HG03159 (cell line): ENCODE measurements around the gene CMBL.
"Not testable (repeated sequence)": the region's sequence is repeated elsewhere in the genome, so short reads cannot be mapped to it uniquely, and the experiment has no call there.

Source experiments
- ATAC-seq: cut with Tn5 transposase; IDR thresholded peaks from one replicate; pipeline ENCODE4 v1.9.1; 2021; ENCODE audit warnings: mild to moderate bottlenecking, moderate library complexity; ENCODE audit not compliant: unreplicated experiment

The CMBL gene

DNA sequence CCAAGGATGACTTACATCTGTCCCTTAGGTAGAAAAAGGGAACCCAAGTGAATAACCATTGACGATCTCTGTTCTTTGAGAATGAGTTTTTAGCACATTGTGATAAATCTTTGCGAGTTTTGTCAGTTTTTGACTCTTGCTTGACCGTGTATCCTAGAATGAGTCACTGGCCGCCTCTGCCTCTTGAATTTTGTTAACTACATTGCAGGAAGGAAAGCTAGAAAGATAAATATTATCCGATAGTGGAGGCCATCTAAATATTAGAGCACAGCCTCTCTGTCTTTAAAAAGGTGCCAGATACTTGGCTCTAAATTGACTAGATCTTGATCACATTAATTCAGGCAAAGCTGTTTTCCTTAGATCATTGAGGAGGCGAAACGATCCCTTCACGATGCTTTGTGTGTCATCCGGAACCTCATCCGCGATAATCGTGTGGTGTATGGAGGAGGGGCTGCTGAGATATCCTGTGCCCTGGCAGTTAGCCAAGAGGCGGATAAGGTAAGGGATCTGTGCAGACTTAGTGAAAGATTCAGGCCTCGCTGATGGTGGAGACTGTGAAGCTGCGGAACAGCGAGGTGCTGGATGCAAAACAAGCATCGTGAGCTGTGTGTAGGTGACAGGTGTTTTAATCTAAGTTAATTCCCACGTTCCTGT is 45.5 kb downstream of the CMBL start:
- no peak for ATAC-seq

DNA sequence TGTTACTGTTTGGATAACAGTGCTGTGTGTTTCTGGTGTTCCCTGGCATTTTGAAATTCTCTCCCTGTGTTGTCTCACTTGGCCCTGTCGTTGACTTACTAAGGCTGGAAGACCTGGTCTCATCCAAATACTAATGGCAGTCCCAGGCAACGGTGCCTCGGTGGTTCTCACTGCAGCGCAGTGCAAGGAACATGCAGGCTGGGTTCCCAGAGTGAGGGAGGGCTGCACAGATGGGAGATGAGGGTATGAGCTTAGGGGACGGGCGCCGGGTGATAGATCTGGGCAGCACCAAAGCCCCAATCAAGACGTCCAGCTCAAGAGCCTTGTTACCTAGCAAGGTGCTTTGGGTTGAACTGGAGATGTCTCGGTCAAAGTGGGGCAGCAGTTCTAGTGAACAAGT is 46.6 kb downstream of the CMBL start:
- no peak for ATAC-seq

- no peak for ATAC-seq
Observed at GRCh38 chr5:10259899-10260298, 47.8 kb downstream of the CMBL start.

DNA sequence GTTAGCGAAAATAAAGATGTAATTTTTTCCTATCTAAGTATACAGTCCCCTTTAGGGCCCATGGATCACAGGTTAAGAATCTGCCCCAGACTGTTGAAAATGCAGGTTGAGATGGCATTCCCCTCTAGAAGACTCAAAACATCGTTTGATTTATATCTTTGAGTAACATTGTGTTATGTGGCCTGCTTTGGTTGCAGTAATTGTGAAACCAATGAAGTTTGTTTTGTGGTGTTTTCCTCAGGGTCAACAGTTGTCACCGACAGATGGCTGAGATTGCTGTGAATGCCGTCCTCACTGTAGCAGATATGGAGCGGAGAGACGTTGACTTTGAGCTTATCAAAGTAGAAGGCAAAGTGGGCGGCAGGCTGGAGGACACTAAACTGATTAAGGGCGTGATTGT is 49.8 kb downstream of the CMBL start:
- ATAC-seq = no peak

DNA sequence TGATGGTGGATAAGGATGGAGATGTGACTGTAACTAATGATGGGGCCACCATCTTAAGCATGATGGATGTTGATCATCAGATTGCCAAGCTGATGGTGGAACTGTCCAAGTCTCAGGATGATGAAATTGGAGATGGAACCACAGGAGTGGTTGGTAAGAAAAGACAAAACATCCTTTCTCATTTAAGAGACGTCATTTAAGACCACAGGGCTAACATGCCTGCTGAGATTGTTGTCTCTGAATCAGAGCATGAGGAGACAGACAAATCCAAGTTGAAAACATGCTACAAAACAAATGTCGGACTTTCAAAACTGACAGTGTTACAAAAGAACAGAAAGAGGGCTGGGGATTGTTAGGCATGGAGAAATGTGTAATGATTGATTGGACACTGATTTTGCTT is 53.0 kb downstream of the CMBL start:
- no peak for ATAC-seq

GRCh38 chr5:10253390-10253789 is 54.3 kb downstream of the CMBL start:
- ATAC-seq = no peak

DNA sequence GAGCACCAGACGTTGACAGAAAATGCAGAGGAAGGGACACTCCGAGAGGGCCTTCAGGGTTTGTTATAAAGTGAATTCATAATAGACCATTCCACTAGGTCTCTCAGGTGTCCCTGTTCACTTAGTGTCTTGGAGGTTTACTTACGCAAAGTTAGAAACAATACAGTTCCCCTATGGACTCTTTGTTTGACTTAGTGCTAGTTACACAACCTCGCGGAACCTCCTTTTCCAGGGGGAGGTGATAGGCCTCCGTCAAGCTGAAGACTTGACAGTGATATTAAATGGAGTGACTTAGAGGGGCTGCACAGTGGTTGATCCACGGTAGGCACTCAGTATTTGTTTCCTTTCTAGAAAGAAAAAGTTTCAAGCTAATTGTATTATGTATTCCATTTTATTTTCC is 56.3 kb downstream of the CMBL start:
- no peak for ATAC-seq

DNA sequence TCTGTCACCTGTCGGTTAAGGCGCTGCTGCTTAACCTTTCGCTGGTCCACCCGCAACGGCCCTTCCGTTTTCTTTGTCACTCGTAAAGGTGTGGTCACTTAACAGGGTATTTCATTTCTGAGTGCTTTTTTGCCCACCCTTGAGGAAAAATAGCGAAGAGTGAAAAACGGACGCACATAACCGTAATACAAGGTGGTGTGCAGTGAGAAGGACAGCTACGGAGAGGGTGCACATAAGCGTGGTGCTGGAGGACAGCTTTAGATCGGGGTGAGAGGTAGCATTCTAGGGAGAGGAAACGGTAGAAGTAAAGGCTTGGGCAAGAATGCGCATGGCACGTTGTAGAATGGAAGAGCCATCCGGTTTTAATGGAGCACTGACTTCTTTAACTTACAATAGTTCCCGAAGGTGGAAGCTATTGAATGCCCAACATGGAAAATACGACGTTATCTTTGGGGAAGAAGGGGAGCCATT is 56.9 kb downstream of the CMBL start:
- ATAC-seq = peak; percentile 14

GRCh38 chr5:10249948-10250805 is 57.5 kb downstream of the CMBL start, which contains the start of gene CCT5:
Gene CCT5 (plus strand): TSS chr5:10250280. CDS start chr5:10250341, 61 bp downstream.
- ATAC-seq = peak; percentile 84

DNA sequence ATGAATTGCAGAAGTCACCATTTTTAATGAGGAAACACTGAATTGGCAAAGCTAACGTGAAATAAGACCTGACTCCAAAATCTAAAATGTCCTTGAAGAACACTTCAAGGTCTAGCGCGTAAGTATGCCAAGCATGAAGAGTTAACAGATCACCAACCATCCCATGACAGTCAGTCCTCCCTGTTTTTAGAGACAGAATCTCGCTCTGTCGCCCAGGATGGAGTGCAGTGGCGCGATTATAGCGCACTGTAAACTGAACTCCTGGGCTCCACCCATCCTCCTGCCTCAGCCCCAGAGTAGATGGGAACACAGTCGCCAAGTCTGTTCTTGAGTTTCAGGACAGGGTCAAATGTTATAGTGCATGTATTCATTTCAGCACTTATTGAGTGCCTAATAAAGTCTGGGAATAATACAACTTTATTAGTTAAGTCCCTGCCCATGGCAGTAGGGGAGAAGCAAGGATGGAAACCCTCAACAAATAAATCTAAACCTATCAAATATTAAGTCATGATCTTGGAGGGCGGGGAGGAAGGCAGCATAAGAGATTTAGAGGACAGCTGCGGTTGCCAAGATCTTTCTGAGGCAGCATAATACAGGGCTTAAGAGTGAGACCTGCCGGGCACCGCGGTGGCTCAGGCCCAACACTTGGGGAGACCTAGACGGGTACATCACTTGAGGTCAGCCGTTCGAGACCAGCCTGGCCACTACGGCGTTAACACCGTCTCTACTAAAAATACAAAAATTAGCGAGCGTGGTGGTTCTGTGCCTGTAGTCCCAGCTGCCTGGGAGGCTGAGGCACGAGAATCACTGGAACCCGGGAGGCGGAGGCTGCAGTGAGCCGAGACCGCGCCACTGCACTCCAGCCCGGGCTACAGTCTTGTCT is 59.1 kb downstream of the CMBL start:
- ATAC-seq = peak; percentile 4

DNA sequence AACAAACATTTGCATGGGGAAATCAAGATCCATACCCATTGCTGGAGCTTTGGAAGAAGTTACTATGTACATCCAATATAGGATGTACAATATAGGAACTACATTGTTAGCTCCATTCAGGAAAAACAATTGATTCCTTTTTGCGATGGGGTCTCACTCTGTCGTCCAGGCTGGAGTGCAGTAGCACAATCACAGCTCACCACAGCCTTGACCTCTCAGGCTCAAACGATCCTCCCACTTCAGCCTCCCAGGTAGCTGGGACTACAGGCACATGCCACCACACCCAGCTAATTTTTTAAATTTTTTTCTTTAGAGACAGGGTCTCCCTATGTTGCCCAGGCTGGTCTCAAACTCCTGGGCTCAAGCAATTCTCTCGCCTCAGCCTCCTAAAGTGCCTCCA is 60.5 kb downstream of the CMBL start:
- not testable (repeated sequence) for ATAC-seq

- no peak for ATAC-seq
Observed at GRCh38 chr5:10246761-10247160, 60.9 kb downstream of the CMBL start.

DNA sequence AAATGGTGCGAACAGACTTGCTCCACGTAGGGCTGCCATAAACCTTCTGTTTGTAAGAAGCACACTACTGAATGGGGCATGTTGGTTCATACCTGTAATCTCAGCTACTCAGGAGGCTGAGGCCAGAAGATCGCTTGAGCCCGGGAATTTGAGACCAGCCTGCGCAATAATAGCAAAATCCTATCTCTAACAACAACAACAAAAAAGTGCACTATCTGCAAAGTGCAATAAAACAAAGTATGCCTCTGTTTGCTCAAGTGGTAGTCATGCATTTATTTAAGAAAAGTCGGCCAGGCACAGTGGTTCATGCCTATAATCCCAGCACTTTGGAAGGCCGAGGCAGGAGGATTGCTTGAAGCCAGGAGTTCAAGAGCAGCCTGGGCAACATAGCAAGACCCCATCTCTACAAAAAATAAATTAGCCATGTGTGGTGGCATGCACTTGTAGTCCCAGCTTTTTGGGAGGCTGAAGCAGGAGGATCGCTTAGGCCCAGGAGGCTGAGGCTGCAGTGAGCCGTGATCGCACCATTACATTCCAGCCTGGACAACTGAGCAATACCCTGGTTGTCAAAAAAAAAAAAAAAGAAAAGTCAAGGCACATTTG is 63.3 kb downstream of the CMBL start:
- ATAC-seq = no peak

GRCh38 chr5:10243660-10244240 is 64.0 kb downstream of the CMBL start:
- ATAC-seq = peak; percentile 46

GRCh38 chr5:10235350-10235749 is 72.4 kb downstream of the CMBL start:
- no peak for ATAC-seq

- ATAC-seq = no peak
Observed at GRCh38 chr5:10233505-10233904, 74.2 kb downstream of the CMBL start.

DNA sequence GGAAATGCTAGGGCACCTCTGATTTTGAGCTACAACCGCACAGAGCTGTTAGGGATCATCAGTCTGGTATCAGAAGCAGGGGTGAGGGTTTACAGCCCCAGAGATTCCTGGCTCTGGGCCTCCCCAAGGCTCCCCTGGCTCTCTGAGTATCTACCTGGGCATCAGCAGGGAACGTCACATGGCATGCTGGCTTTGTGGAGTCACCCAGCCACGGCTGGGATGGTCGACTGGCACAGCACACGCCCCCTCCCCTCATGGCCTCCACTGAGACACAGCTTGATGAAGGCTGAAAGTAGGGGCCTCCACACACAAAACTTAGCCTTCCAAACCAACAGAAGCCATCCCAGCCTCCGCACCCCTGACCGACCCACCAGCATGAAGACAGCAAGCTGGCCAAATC is 74.7 kb downstream of the CMBL start:
- ATAC-seq = no peak

GRCh38 chr5:10232386-10232785 is 75.3 kb downstream of the CMBL start:
- no peak for ATAC-seq

GRCh38 chr5:10229306-10230048 is 78.2 kb downstream of the CMBL start:
- ATAC-seq = no peak

GRCh38 chr5:10228288-10228687 is 79.4 kb downstream of the CMBL start:
- no peak for ATAC-seq
